Transverse colon (tissue), 4 donors: ENCODE results near the gene TLK2.
"Not testable (repeated sequence)": the region's sequence is repeated elsewhere in the genome, so short reads cannot be mapped to it uniquely, and the experiment has no call there.

ENCODE experiments used
- POLR2A ChIP-seq: fragments of 450-650 bp; IDR thresholded peaks from one replicate; pipeline ENCODE4 v1.6.1; 2016; ENCODE audit warnings: antibody characterized with exemption, mild to moderate bottlenecking, moderate library complexity
- POLR2AphosphoS5 ChIP-seq, 3 donors: sonication (generic); formaldehyde crosslinking; IDR thresholded peaks; one replicate each; pipeline ENCODE4 v1.6.1; 2016; ENCODE audit warnings: antibody characterized with exemption in 3 of 3
- TF ChIP-seq, protein P1 (sequence below), 5 experiments: fragments of 200-600 bp in 3 of 5; fragments of 450-650 bp in 2 of 5; sonication (generic) in 3 of 5; IDR thresholded peaks; 1 replicate in 2 of 5; 2 replicates in 3 of 5; pipeline ENCODE4 v1.5.1; 2016 to 2017; ENCODE audit warnings: antibody characterized with exemption in 5 of 5, inconsistent platforms in 3 of 5, mild to moderate bottlenecking in 2 of 5, moderate library complexity in 1 of 5

GRCh38 chr17:62507191-62507836 is 28.7 kb downstream of the TLK2 start:
- TF ChIP-seq, protein P1, sequence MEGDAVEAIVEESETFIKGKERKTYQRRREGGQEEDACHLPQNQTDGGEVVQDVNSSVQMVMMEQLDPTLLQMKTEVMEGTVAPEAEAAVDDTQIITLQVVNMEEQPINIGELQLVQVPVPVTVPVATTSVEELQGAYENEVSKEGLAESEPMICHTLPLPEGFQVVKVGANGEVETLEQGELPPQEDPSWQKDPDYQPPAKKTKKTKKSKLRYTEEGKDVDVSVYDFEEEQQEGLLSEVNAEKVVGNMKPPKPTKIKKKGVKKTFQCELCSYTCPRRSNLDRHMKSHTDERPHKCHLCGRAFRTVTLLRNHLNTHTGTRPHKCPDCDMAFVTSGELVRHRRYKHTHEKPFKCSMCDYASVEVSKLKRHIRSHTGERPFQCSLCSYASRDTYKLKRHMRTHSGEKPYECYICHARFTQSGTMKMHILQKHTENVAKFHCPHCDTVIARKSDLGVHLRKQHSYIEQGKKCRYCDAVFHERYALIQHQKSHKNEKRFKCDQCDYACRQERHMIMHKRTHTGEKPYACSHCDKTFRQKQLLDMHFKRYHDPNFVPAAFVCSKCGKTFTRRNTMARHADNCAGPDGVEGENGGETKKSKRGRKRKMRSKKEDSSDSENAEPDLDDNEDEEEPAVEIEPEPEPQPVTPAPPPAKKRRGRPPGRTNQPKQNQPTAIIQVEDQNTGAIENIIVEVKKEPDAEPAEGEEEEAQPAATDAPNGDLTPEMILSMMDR (IDR thresholded peaks at IDR 0.05) = not testable (repeated sequence)
- not testable (repeated sequence) for TF ChIP-seq POLR2AphosphoS5 (IDR thresholded peaks at IDR 0.05); POLR2A
